Superior temporal gyrus (tissue), 1 donor: Measurements from ENCODE around the gene LDLRAD3.

ENCODE experiments used
- DNase-seq: peaks from one replicate; pipeline ENCODE4 v3.0.0-alpha.2; 2016; ENCODE audit errors: extremely low spot score

The LDLRAD3 gene

DNA sequence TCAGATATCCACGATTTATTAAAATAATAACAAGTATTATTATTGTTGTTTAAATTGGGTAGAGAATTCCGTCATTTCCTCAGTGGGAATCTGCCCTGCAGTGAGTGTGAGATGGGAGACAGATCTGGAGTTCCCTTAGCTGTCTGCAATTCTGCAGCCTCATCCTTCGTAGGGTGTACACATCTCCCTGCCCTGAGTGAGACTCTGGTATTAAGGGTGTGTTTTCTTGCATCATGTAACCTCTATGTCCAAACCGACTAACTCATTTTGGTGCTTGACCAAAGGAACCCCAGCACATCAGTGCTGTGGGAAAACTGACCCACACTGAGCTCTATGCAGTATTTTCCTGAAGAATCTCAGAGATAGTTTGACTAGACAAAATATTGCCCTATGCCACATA, 157.6 kb downstream of the LDLRAD3 start:
- DNase-seq = no peak

DNA sequence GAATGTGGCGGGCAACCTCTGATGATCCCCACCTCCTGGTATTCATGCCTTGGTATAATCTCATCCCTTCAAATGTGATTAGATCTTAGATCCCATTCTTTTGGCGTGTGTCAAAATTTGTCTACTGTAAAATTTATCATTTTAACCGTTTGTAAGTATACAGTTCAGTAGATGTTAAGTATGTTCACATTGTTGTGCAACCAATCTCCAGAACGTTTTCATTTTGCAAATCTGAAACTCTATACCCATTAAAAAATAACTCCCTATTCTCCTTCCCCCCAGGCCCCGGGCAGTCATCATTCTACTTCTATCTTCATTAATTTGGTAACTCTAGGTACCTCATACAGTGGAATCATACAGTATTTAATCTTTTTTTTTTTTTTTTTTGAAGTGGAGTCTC, 159.0 kb downstream of the LDLRAD3 start:
- DNase-seq = no peak

DNA sequence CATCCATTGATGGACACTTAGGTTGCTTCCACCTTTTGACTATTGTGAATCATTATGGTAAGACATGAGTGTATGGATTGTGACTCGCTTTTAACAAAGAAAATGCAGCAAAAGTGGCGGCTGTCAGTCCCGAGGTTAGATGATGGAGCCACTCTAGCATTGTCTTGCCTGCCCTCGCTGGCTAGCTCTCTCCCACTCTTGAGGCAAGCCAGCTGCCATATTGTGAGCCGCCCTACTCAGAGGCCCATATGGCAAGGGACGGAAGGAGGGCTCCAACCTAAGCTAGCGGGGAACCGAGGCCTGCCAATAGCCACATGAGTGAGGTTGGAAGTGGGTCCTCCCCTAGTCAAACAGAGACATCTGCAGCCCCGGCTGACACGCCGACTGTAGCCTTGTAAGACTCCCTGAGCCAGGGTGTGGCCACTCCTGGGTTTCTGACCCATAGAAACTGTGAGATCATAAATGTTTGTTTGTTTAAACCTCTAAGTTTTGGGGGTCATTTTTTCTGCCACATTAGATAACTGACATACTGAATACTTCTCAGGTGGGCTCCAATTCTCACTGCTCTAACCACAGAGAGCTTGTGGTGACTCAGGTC, 160.2 kb downstream of the LDLRAD3 start:
- no peak for DNase-seq

DNA sequence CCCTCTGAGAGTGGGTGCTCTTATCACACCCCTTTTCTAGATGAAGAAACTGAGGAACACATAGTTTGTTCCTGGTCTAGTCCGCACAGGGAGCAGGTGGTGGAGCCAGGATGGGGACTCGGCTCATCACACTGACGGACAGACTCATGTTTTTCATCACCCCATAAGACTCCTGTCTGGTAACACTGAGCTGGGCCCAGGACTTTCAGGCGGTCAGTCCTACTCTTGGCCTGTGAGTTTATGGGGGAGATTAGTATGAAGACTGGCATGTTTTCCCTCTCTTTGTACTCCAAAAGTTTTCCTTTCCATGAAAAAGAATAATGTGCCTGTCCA, 160.8 kb downstream of the LDLRAD3 start:
- DNase-seq = no peak

DNA sequence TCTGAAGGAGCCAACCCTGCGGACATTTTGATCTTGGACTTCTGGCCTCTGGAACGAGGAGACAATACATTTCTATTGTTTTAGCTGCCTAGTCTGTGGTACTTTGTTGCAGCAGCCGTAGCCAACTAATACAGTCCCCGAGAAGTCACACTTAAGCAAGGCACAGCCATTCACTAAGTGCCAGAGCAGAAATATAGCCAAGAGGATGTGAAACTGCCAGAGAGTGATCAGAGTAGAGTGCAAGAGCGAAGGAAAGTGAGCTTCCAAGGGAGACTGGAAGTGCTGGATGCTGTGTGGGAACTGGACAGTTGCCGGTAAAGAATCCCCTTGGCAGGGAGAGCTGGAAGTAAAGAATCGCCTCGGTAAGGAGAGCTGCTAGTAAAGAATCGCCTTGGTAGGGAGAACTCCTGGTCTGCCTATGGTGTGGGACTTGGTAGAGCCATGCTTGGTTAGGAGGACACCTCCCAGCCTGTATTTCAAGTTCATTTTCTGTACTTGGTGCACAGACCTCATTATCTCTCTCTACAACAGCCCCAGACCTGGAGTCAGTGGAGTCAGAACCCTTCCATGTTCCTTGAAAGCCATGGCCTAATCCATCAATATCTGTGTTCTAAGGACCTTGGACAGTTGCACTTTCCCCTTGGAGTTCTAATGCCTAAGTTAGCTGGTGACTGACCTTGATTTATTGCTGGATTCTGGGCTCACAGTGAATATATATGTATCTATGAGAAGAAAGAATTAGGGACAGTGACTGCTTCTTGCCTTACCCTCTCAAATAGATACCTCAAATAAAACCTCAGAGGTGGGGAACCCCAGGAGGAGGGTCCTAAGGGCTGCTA, 162.1 kb downstream of the LDLRAD3 start:
- no peak for DNase-seq

DNA sequence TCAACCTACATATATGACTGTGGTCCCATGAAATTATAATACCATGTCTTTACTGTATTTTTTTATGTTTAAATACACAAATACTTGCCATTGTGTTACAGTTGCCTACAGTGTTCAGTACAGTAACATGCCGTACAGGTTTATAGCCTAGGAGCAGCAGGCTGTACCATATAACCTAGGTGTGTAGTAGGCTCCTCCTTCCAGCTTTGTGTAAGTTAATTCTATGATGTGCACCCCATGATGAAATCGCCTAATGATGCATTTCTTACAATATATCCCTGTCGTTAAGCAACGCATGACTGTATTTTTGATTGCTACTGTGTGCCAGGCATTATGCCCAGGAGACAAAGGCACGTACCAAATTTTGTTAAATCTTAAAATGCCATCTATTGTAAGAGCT, 163.7 kb downstream of the LDLRAD3 start:
- DNase-seq = no peak

DNA sequence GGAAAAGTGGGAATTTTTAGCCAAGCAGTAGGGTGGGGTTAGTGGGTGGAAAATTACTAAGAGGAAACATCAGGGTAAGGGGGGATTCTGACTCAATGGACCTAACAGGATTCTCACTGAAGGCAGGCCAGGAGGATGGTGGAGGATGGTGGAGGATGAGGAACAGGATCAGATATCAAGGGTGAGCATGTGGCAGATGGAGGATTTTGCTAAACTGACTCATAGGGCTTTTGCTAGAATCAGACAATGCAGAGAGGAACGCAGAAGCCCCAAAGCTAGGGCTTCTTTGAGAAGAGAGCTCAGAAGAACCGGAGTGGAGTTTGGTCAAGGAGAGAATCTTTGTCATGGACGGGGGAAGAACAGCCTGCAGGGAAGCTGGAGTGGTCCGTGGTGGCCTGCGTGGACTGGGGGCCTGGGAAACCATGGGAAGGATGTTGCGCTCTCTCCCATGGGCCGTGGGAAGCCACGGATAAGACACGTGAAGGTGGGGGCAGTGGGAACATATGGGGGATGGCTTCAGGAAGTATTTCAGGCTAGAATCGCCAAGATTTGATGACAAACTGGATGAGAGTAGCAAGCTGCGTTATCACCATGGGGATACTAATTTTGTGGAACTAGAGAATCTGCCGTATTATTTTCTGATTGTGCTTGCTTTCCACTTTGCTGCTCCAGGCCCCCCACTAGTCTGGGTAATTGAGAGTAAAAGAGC, 165.2 kb downstream of the LDLRAD3 start:
- no peak for DNase-seq

DNA sequence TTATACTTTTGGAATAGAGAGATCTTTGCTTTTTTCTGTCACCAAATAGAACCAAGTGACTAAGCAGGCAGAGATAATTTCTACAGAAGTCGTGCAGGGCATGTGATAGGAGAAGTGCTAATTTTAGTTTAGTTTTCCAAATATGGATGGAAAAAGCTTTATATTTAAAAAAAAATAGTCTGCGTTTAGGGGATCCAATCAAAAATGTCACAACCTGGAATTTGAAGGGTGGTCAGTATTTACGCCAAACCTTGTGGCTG, 165.7 kb downstream of the LDLRAD3 start:
- no peak for DNase-seq

DNA sequence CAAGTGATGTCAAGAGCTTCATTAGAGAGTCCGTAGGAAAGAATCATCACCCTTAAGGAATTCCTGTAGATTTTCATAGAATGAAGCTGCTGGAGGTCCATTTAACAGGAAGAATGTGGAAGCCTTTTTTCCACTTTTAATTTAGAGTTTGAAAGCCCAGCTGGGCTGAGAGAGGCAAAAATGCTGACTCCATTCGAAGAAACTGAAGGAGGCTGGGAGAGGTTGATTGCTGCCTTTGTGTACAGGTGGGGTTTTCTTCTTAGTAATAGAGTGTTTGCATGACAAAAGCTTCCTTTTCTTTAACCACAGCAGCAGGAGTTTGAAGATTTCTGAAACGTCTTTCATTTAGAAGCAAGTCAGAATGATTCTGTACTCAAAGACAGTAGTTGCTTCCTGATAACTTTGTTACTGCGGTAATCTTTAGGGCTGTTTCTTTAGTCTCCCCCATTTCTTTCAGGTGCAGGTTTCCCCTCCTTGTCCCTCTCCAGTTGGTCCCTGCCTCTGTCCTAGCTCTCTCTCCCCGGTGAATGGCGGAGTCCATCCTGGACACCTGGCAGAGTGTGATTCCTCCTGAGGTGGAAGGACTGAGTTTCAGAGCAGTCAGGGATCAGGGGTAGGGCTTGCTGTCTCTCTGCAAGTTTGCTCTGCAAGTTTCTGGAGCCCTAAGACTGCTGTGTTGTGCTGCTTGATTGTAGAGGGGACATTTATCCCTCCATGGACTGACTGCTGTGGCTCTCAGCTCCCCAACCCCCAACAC, 166.2 kb downstream of the LDLRAD3 start:
- no peak for DNase-seq

DNA sequence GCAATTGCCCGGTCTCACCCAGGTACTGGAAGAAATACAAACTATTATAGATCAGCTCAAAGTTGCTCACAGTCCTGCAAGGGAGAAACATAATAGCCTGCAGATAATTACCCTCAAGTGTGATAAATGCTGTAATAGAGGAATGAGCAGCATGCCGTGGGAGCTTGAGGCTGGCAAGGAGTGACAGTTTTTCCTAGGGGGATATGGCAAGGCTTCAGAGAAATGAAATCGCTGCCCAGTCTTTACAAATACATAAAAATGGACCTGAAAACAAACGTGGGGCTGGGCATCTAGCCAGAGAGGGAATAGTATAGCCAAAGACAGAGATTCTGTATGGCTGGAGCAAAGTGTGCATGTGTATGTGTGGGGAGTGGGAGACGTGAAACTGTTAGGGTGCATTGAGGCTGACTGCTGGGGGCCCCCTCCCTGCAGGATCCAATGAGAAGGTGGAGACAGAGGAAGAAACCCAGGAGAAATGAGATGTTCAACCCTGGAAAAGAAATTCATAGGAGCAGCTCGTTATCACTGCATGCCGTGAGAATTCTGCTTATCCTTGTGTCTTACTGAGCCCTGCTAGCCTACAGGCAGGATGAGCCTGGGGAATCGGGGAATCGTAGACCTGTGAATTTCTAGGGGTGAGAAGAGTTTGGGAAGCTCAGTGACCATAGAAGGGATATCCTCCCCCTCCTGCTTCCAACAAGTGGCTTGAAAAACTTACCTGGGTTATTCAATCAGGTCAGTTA, 167.0 kb downstream of the LDLRAD3 start:
- no peak for DNase-seq

DNA sequence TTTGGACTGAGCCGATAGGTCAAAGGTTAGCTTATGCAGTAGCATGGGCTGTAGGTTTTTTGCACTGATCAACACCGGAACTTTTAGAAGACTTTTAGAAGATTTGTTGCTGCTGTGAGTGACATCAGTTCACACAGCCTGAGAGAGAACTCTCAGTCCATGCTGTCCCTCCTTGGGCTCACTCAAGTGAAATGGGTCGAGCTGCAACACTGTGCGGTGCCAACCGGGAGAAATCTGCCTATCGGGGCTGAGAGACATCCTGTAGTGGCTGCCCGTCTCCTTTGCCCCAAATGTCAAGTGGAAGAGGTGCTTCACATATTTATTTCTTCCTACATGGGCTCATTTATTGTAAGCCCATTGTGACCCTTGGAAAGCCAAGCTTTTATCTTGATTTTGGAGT, 170.2 kb downstream of the LDLRAD3 start:
- DNase-seq = no peak

DNA sequence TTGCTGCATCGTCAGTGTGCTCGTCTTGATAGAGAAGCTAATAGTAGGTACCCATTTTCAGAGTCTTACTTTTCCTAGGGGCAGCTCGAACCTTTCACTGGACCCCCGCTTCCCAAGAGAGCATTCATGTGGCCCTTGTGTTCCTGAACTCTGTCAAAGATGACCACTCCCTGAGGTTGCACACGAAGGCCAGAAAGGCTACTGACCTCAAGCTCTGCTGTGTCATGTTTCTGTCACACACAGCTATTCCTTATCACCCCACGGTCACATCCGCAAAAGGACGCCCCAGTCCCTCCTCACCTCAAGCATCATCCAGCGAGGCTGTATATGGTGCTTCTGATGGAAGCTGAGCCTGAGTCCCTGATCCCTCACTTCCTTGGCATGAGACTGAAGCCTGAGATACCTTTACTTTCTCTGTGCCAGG, 171.5 kb downstream of the LDLRAD3 start:
- DNase-seq = no peak

DNA sequence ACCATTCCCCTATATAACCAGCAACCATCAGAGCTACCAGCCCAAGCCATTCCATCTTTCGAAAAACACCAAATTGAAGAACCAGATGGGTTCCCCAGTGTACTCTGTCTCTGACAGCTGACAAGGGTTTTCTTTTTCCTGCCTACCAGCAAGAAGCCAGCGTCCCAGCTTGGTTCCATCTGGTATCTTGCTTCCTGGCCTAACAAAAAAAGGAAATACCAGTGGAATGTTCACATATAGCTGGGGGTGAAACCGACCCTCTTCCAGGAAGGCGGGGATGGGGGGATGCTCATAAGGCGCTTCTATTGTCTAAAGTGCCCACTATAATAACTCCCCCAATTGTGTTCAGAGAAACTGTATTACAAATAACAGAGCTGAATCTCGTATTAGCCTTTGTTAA, 172.3 kb downstream of the LDLRAD3 start:
- no peak for DNase-seq

DNA sequence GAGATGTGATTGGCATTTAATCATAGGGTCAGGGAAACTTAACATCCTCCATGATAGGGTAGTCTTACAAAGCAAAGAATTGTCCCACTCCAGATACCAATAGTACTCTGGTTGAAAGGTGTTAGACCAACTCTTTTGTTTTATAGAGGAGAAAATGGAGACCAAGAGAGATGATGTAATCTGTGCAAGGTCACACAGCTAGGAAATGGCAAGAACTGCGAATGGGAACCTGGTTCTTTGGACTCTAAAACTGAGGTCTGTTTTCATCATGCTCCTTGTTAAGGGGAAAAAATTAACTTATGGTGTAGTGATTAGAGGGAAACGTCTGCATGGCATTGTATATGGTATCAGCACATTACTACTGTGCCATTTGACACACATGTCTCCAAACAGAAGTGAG, 174.2 kb downstream of the LDLRAD3 start:
- no peak for DNase-seq

DNA sequence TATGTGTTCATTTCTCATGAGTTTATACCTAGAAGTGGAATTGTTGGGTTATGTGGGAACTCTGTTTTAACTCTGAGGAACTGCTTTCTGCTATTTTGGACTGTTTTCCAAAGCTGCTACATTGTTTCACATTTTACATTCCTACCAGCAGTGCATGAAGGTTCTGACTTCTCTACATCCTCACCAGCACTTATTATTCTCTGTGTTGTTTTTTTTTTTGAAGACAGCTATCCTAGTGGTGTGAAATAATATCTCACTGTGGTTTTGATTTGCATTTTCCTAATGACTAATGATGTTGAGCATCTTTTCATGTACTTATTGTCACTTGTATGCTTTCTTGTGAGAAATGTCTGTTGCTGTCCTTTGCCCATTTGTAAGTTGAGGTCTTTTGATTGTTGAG, 175.4 kb downstream of the LDLRAD3 start:
- DNase-seq = no peak

DNA sequence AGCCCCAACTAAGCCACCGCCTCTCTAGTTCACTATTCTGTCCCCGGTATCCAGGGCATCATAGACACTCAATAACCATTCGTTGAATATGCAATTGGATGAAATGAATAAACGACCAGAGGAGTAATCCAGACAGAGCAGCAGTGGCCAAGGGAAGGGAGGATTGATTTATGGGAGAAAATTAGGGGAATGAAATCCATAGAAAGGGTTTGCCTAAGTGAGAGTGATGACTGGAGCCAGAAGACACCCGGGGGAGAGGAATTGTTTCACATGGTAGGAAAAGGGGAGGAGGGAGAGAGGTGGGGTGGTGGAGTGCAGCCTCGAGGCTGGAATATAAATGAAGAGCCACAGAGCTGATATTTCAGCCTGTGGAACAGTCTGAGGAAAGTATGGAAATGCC, 177.2 kb downstream of the LDLRAD3 start:
- DNase-seq = no peak

DNA sequence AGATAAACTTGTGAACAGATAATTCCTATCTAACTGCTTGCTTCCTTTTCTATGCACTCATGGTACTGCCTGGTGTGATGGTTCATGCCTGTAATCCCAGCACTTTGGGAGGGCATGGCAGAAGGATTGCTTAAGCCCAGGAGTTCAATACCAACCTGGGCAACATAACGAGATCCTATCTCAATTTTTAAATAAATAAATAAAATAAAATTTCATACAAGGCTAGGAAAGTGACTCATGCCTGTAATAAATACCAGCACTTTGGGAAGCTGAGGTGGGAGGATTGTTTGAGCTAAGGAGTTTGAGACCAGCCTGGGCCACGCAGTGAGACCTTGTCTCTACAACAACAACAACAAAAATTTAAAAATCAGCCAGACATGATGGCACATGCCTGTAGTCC, 178.8 kb downstream of the LDLRAD3 start:
- DNase-seq = no peak

DNA sequence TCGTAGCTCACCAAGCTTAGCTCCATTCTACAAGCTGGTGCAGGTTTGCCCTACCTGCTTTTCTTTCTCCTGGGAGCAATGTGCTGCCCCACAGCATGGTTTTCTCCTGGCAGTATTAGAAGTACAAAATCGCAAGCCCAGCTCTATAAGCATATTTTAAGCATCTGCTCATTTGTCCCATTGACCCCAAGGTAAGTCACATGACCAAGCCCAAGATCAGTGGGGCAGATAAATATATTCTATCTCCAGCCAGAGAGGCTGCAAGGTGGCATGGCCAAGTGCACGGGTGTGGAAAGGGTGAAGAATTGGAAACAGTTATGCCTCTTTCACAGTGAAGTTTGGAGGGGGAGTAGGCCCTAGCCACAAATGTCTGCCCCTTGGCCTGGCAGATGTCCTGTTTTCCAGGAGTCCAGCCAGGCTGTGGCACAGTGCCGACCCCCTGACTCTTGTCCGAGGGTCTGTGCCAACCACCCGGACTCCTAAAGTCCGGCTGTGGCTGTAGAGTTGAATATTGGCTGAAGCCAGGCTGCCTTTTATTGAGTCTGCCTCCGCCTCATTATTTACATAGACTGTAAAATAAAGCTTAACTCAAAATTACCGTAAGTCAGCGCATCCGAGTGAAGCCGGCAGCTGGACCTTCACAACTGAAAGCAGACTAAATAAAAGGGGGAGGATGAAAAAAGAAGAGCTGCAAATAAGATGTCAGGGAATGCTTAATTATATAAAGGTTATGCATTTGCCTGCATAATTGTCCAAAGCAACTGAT, 179.7 kb downstream of the LDLRAD3 start:
- DNase-seq = no peak

DNA sequence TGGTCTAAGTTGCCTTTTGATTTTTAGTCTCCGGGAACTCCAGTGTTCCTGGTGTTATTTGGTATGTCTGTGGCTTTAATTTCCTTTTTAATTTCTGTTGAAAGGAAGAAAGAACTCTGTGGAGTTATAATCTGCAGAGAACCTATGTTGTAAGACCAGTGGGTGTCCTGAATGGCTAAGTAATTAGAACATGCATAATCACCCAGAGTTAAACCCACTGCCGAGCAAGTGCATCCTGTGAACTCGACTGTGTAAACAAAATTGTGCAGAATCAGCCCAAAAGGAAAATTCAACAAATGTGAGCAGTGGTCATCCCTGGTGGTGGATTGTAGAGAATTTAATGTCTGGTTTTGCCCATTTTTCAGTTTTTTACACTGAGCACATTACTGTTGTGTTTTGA, 182.8 kb downstream of the LDLRAD3 start:
- no peak for DNase-seq

DNA sequence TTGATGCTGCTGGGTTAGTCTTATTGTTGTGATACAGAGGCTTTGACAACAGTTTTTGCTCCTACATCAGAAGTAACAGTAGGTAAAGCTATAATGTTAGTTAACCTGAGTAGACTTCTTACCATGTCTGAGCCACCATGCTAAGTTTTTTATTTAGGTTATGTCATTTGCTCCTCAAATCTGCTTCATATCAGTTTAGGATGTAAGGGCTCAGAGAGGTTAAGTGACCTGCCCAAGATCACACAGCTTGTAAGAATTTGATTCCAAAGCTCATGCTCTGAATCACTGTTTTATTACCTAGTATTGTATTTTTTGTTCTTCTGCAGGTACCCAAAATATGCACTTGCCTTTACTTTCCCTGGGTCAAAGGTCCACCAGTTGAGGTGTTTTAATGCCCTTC, 183.7 kb downstream of the LDLRAD3 start:
- no peak for DNase-seq

DNA sequence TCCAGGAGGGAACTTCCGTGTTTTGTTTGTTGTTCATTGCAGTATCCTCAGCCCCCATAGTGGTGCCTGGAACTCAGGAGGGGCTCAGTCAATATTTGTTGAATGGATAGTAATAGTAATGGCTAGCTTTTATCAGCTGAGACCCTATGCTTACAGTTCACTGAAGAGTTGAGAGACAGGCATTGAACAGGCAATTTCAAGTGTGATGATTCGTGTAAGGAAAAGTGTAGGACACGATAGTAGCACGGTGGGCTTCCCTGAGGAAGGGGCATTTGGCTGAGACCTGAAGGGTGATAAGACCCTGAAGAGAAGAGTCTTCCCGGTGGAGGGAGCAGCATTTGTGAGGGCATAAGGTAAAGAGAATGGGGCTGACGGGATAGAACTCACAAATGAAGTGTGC, 186.1 kb downstream of the LDLRAD3 start:
- no peak for DNase-seq
